ENCODE data around the gene C3orf18.

DNA sequence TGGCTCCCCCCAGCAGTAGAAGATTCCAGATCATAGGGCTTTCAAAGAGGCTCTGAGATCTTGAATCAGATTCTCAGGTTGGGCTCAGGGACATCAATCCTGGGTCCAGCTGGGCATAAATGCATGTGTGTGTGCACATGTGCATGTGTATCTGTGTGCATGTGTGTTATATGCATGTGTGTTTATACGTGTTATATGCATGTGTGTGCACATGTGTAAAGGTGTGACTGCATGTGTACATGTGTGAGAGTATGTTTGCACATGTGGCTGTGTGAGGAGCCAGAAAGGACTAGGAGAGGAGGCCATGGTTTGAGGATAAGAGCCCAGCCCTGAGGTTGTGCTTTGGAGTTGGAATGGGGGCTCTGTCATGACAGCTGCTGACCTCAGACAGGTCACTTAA lies 47.6 kb upstream of the C3orf18 start:
- TF ChIP-seq, protein P1, sequence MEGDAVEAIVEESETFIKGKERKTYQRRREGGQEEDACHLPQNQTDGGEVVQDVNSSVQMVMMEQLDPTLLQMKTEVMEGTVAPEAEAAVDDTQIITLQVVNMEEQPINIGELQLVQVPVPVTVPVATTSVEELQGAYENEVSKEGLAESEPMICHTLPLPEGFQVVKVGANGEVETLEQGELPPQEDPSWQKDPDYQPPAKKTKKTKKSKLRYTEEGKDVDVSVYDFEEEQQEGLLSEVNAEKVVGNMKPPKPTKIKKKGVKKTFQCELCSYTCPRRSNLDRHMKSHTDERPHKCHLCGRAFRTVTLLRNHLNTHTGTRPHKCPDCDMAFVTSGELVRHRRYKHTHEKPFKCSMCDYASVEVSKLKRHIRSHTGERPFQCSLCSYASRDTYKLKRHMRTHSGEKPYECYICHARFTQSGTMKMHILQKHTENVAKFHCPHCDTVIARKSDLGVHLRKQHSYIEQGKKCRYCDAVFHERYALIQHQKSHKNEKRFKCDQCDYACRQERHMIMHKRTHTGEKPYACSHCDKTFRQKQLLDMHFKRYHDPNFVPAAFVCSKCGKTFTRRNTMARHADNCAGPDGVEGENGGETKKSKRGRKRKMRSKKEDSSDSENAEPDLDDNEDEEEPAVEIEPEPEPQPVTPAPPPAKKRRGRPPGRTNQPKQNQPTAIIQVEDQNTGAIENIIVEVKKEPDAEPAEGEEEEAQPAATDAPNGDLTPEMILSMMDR (IDR thresholded peaks at IDR 0.05 in 4 of 5, conservative IDR thresholded peaks at IDR 0.05 in 1 of 5) = no peak
- no peak for TF ChIP-seq POLR2A (IDR thresholded peaks at IDR 0.05)
